Measurements from ENCODE around the gene OR2T4.

GRCh38 chr1:248388426-248388825 is 27.0 kb downstream of the OR2T4 start:
- TF ChIP-seq REST (IDR thresholded peaks at IDR 0.05; ENCODE audit: insufficient read depth in 1 of 2, low read depth in 2 of 2, low read length in 2 of 2), result no peak
- TF ChIP-seq POLR2AphosphoS5 (IDR thresholded peaks at IDR 0.05; ENCODE audit: low read depth, low read length), result no peak
- no peak for TF ChIP-seq TAF1 (IDR thresholded peaks at IDR 0.05; ENCODE audit: borderline replicate concordance, insufficient read depth, low read length)
- TF ChIP-seq SIN3A (IDR thresholded peaks at IDR 0.05; ENCODE audit: borderline replicate concordance, insufficient read depth, low read length), result no peak
- no peak for TF ChIP-seq FOXP2 (optimal IDR thresholded peaks at IDR 0.05; ENCODE audit: borderline replicate concordance, extremely low read depth, extremely low read length, insufficient read depth)
